HG03469 (cell line): ENCODE results near the gene FUT7.

ENCODE experiments used
- ATAC-seq: cut with Tn5 transposase; IDR thresholded peaks from one replicate; pipeline ENCODE4 v1.9.1; 2021; ENCODE audit warnings: mild to moderate bottlenecking, moderate library complexity, moderate number of reproducible peaks; ENCODE audit not compliant: unreplicated experiment

Gene FUT7

DNA sequence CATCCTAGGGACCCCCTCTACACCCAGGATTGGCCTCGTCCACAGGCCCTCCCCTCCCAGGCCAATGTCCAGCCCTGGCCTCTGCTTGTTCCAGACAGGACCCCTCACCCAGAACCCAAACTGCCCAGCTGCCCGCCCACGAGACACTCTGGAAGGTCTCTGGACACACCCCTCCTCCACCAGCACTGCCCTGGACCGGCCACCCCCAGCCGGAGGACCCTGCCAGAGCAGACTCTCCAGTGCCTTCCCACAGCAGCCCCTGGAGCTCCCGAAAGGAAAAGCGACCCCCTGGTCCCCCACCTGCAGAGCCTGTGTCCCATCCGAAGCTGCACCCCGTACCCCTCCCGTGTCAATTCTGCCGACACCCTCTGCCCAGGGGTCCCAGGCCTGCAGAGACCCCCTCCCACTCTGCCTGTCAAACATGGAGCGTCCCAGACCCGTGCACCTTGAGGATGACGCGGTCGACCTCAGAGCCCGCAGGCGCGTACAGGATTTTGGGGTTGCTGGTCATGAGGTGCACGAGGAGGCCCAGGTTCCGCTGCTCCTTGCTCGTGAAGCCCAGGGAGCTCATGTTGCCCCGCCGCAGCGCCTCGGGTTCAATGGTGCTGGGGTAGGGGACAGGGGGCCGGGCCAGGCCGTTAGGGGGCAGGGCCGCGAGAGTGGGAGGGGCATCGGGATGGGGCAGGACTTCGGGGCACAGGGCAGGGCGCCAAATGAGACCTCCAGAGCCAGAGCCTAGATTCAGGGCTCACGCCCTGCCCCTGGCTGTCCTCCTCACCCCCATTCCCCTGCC, 11.8 kb downstream of the FUT7 start:
- ATAC-seq: no peak

DNA sequence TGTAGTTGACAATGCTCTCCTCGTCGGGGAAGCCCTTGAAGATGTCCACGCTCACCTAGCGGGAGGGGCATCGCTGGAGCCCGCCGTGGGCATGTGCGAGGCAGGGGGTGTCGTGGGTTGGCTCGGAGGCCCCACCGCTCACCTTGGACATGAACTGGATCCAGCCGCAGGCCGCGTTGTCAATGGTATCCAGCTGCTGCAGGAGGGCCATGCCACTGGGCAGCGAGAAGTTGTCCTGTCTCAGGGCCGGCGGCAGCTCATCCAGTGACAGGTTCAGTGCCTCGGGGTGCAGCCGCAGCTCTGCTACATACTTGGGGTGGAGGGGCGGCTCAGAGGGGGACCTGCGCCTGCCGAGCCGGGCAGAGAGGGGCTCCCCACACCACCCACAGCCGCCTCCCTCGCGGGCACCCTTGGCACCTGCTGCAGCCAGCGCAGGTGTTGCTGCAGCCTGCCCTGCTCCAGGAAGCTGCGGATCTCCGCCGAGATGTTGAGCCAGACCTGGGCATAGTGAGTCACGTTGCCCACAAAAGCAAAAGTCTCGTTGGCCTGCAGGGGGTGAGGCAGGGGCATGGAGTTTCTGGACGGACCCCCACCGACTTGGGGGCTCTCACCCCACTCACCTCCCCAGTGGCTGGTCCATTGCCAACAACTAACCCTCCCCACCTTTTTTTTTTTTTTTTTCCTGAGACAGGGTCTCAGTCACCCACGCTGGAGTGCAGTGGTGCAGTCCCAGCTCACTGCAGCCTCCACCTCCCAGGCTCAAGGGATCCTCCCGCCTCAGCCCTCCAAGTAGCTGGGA, 12.9 kb downstream of the FUT7 start:
- ATAC-seq: no peak

DNA sequence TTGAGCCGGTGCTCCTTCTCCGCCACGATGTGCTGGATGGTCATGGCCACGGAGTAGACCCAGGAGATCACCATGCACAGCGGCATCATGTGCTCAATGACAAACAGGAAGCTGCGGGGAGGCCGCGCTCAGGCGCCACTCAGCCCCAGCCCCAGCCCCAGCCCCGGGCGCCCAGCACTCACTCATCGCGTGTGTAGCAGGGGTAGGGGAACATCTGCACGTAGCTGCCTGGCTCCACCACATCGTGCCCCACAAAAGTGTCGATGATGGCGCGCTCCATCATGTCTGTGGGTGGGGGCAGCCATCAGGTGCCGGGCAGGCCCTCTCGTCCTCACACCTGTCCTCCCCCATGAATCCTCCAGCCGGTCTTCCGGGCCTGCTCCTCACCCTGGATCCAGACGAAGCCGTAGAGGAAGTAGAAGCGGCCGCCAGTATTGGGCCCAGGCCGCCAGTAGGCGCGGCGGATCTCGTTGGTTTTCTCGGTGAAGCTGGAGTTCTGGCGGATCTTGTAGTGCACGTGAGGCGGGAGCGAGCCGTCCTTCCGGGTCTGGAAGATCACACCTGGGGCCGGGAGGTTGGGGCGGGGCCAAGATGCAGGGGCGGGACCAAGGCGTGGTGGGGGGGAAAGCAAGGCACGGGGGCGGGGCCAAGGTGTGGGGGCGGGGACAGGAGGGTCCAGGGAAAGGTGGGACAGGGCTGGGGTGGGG, 13.9 kb downstream of the FUT7 start:
- no peak for ATAC-seq

GRCh38 chr9:137017071-137017470, 14.8 kb downstream of the FUT7 start:
- ATAC-seq: no peak

GRCh38 chr9:137016436-137016835, 15.5 kb downstream of the FUT7 start:
- ATAC-seq: no peak

DNA sequence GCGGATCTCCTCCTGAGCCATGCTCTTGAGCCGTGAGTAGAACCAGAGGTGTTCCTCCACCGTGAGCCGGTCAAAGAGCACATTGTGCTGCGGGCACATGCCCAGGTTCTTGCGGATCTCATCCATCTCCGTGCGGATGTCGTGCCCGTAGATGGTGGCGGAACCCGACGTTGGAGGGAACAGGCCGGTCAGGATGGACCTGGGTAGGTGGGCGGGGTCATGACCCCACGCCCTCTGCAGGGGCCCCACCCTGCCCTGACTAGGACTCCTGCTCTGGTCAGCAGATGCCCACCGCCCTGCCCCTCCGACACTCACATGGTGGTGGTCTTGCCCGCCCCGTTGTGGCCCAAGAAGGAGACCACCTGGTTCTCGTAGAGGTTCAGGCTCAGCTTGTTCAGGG, 15.9 kb downstream of the FUT7 start:
- ATAC-seq: no peak

DNA sequence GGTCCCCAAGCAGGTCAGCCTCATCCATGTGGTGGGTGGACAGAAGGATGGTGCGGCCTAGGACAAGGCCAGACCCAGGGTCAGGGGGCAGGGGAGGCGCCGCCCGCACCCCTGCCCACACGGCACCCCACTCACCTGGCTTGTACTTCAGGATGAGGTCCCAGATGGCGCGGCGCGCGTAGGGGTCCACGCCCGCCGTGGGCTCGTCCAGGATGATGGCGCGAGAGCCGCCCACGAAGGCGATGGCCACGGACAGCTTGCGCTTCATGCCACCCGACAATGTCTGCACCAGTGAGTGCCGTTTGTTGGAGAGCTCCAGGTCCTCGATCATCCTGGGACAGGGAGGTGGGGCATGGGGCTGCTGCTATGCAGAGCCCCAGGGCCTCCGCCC, 16.4 kb downstream of the FUT7 start:
- no peak for ATAC-seq

DNA sequence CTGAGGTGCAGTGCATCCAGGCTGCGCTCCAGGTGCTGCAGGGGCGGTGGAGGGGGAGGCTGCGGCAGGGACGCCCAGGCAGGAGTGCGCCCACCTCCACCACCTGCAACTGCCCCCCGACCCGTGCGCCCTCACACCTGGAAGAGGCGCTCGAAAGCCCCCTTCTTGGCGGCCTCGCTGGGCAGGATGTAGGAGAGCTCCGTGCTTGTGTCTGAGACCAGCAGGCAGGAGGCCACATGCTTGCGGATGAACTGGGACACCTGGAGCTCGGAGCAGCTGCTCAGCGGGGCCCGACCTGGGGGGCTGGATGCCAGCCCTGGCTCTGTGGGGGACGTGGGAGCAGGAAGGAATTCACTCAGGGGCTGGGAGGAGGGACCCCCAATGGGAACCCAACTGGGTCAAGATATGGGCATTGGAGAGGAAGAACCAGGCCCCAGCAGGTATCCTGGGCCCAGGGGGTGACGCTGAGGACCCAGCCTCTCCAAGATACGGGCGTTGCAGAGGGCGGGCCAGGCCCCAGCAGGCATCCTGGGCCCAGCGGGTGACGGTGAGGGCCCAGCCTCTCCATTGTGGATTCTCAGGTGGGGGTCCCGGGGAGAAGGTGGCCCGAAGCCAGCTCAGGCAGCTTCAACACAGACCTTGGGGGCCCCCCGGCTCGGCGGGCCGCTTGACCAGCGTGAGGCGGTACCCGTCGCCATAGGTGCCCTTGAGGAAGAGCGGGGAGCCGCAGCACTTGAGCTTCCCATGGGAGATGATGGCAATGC, 16.9 kb downstream of the FUT7 start:
- no peak for ATAC-seq

DNA sequence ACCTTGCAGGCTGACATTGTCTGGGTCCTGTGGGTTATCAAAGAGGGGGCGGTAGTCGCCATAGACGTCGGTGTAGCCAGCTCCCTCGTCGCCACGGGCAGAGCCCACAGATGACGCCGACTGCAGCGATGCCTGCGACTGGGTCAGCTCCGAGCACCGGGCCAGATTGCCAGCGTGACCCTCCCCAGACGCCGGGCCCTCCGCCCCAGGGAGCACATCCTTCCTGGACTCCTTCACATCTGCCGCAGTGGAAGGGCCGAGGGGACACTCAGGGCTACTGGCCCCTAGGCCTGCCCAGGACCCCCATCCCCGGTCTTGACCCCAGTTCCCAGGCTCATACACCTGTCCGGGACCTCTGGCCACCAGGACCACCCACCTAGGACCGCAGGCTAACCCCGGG, 17.7 kb downstream of the FUT7 start:
- ATAC-seq: no peak

- no peak for ATAC-seq
Measured at GRCh38 chr9:137013571-137013940, 18.3 kb downstream of the FUT7 start.

- ATAC-seq: no peak
Measured at GRCh38 chr9:137012694-137013570, 19.0 kb downstream of the FUT7 start.

DNA sequence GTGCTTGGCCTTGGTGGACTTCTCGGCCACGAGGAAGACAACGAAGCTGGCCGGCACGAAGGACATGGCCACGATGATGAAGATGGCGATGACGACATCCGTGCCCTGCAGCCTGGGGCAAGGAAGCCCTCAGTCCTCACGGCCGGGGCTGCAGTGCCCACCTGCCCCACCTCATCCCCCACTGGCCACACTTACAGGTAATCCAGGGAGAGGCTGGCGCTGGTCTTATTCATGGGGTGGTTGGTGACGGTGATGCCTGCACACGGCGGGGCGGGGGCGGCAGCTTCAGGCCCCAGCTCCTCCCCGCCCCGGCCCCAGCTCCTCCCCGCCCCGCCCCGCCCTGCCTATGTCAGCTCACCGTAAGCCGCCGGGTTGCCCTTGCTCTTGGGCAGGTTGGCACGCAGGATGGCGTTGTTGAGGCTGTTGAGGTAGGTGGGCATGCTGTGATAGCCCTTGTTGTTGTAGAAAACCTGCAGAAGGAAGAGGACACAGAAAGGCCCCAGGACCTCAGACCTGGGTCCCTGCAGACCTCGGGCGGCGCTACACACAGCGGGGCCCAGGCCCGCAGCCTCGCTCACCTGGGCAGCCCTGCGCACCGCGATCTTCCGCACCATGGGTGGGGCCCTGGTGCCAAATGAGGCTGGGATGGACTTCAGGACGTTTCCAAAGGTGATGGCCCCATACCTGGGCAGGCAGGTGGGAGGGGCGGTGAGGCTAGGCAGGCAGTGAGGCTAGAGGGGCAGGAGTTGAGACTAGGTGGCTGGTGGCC, 19.8 kb downstream of the FUT7 start:
- no peak for ATAC-seq

DNA sequence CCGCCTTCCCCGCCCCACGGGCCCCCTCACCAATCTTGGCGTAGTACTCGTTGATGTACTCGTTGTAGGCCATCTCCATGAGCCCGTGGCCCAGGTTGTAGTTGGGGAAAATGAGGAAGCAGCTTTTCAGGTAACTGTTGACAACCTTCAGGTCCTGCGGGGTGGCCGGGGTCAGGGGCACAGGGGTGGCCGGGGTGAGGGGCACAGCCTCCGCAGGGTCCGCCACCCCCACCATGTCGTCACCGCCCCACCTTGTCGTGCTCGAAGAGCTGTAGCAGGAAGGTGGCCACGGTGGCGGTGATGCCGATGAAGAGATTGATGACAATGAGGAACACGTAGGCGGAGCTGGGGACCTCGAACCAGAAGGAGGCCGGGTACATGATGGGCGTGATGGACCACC, 20.7 kb downstream of the FUT7 start:
- ATAC-seq: no peak

DNA sequence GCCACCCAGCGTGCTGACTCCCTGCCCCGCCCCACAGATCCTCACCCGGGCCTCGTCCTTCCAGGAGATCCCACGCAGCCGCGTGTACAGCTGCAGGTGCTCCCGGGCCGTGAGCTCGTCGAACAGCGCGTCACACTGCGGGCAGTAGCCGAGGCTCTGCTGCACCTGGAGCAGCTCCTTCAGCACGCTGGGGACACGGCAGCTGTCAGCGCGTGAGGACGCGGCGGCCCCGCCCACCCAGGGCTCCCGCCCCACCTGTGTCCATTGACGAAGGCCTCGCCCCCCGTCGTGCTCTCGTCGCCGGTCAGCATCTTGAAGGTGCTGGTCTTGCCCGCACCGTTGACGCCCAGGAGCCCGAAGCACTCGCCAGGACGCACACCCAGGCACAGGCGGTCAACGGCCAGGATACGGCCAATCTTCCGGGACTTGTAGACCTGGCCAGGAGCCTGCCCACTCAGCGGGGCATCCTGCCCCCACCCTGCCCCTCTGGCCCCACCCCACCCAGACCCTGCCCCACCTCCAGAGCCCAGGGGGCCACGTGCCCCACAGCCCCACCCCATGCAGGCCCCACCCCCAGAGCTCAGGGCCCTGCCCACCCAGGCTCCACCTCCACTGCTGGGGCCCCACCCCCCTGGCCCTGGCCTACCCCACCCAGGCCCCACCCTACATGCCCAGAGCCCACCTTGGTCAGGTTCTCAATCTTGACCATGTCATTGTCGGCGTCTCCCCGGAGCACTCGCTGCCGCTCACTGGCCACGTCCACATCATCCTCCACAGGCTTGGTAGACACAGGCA, 21.8 kb downstream of the FUT7 start:
- no peak for ATAC-seq

- ATAC-seq: no peak
Measured at GRCh38 chr9:137009217-137009616, 22.7 kb downstream of the FUT7 start.

- no peak for ATAC-seq
Measured at GRCh38 chr9:137008312-137008711, 23.6 kb downstream of the FUT7 start.

DNA sequence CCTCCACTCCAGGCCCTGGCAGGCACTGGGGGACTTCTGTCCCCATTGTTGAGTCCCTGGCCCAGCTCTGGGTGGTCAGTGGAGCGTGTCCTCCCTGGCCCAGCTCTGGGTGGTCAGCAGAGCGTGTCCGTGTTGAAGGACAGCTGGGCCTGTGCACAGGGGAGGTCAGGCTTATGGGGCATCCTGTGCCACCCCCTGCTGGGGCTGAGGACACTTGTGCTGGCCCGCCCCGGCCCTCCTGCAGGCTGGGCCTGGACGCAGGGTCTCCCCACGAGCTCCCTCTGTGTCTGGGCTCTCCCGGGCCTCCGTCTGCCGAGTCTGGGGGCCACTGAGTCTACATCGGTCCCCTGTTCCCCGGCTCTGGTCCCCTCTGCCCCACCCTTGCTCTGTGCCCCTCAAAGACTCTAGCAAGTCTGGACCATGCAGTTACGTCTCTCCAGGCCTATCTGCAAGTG, 24.0 kb downstream of the FUT7 start:
- ATAC-seq: no peak

GRCh38 chr9:137007108-137007815, 24.6 kb downstream of the FUT7 start:
- ATAC-seq: no peak
